M059J (cell line): ENCODE results near the gene PSORS1C2. TPM values are rescaled to one million over a fixed set of nuclear protein-coding genes. Genes with fewer than 3 reads are reported as not detected.
"Not testable (repeated sequence)": the region's sequence is repeated elsewhere in the genome, so short reads cannot be mapped to it uniquely, and the experiment has no call there.

ENCODE experiments used
- DNase-seq: peaks from one replicate; pipeline ENCODE4 v3.0.0-alpha.2; 2012; ENCODE audit warnings: low read depth
- total RNA-seq: library from RNA; depleted of rRNA; stranded (reverse); fragments of >200 nt; shearing (Covaris generic); gene quantifications from 2 replicates; pipeline ENCODE4 v1.2.3, GENCODE V29; 2014

The PSORS1C2 gene
- total RNA-seq, 1 experiment from 2014 or later = not detected

- no peak for DNase-seq
Observed at GRCh38 chr6:31165986-31166385, 27.1 kb upstream of the PSORS1C2 start.

- not testable (repeated sequence) for DNase-seq
Observed at GRCh38 chr6:31165064-31165832, 26.4 kb upstream of the PSORS1C2 start.

- not testable (repeated sequence) for DNase-seq
Observed at GRCh38 chr6:31164475-31165063, 25.7 kb upstream of the PSORS1C2 start.

GRCh38 chr6:31163922-31164321 lies 25.1 kb upstream of the PSORS1C2 start:
- DNase-seq = peak; percentile 52

- no peak for DNase-seq
Observed at GRCh38 chr6:31162463-31163165, 23.7 kb upstream of the PSORS1C2 start.

GRCh38 chr6:31161216-31162126 lies 22.6 kb upstream of the PSORS1C2 start:
- no peak for DNase-seq

- peak; percentile 67 for DNase-seq
Observed at GRCh38 chr6:31158863-31159855, 20.3 kb upstream of the PSORS1C2 start.

- peak; percentile 100 for DNase-seq
Observed at GRCh38 chr6:31158140-31158862, 19.4 kb upstream of the PSORS1C2 start, which contains the start of gene TCF19. TCF19 (plus strand) TSS chr6:31158589; CDS start chr6:31159470, 881 bp downstream.

GRCh38 chr6:31157513-31158139 lies 18.8 kb upstream of the PSORS1C2 start, which contains the start of gene CCHCR1:
CCHCR1 (minus strand) TSS chr6:31157802; CDS start chr6:31157600, 202 bp downstream.
- no peak for DNase-seq

GRCh38 chr6:31156641-31157040 lies 17.8 kb upstream of the PSORS1C2 start:
- DNase-seq = no peak

- DNase-seq = no peak
Observed at GRCh38 chr6:31154436-31154835, 15.6 kb upstream of the PSORS1C2 start.

- DNase-seq = no peak
Observed at GRCh38 chr6:31152781-31153180, 13.9 kb upstream of the PSORS1C2 start.

GRCh38 chr6:31149827-31150447 lies 11.1 kb upstream of the PSORS1C2 start:
- no peak for DNase-seq

- DNase-seq = no peak
Observed at GRCh38 chr6:31145386-31145785, 6.5 kb upstream of the PSORS1C2 start.

- DNase-seq = no peak
Observed at GRCh38 chr6:31144970-31145340, 6.1 kb upstream of the PSORS1C2 start.

GRCh38 chr6:31144296-31144969 lies 5.6 kb upstream of the PSORS1C2 start:
- no peak for DNase-seq

GRCh38 chr6:31143148-31143547 lies 4.3 kb upstream of the PSORS1C2 start:
- DNase-seq = peak; percentile 86

- no peak for DNase-seq
Observed at GRCh38 chr6:31142361-31142761, 3.5 kb upstream of the PSORS1C2 start.
